SK-N-SH (cell line): Measurements from ENCODE around the gene COL4A5. TPM values are rescaled to one million over a fixed set of nuclear protein-coding genes. Genes with fewer than 3 reads are reported as not detected.

Experiments used
- CTCF ChIA-PET: fragments of 300-600, 350-600 bp; formaldehyde crosslinking; extraction: SDS; loops from one replicate; lab custom pipeline; 2021; lab: Yijun Ruan, JAX
- POLR2A ChIA-PET: fragments of 350-600 bp; sonication (Branson Sonifier 250); formaldehyde crosslinking; extraction: SDS; loops from one replicate; lab custom pipeline; 2020; ENCODE audit warnings: antibody characterized with exemption, inconsistent platforms; lab: Yijun Ruan, JAX
- DNase-seq: peaks from one replicate; pipeline ENCODE4 v3.0.0; 2012
- H2AFZ ChIP-seq: fragments of 200-600 bp; sonication (generic); 2 replicates; pipeline ENCODE4 v1.8.1; 2016; ENCODE audit warnings: antibody characterized with exemption, mild to moderate bottlenecking, low read depth
- H3F3A ChIP-seq: fragments of 200-600 bp; sonication (generic); replicated peaks from 2 replicates; pipeline ENCODE3; 2016; ENCODE audit warnings: antibody characterized with exemption, mild to moderate bottlenecking; ENCODE audit not compliant: insufficient read depth
- H3K27ac ChIP-seq, 2 experiments: fragments of 200-500 bp in 1 of 2; fragments of 200-600 bp in 1 of 2; sonication (Bioruptor generic) in 1 of 2; sonication (generic), shearing (Covaris generic) in 1 of 2; 2 replicates each; pipeline versions ENCODE4 v1.5.1 to v1.6.1; 2014 to 2016; ENCODE audit warnings: low read depth in 2 of 2, inconsistent platforms in 1 of 2, low read length in 1 of 2, mild to moderate bottlenecking in 1 of 2, mixed read lengths in 1 of 2
- H3K27me3 ChIP-seq: fragments of 200-600 bp; sonication (generic), shearing (Covaris generic); 2 replicates; pipeline ENCODE4 v1.6.1; 2016; ENCODE audit warnings: mixed run types; ENCODE audit not compliant: insufficient read depth
- H3K36me3 ChIP-seq, 2 experiments: fragments of 200-500 bp in 1 of 2; fragments of 200-600 bp in 1 of 2; sonication (Bioruptor generic) in 1 of 2; sonication (generic) in 1 of 2; replicated peaks in 1 of 2; 2 replicates each; pipeline versions ENCODE3 to v1.5.1; 2014 to 2016; ENCODE audit warnings: low read length in 1 of 2, mild to moderate bottlenecking in 1 of 2; ENCODE audit not compliant: insufficient read depth in 2 of 2, control insufficient read depth in 1 of 2
- H3K4me1 ChIP-seq, 2 experiments: fragments of 200-500 bp in 1 of 2; fragments of 200-600 bp in 1 of 2; sonication (Bioruptor generic) in 1 of 2; sonication (generic), shearing (Covaris generic) in 1 of 2; 2 replicates each; pipeline versions ENCODE4 v1.5.1 to v1.6.1; 2014 to 2016; ENCODE audit warnings: low read depth in 1 of 2, low read length in 1 of 2, mixed run types in 1 of 2; ENCODE audit not compliant: insufficient read depth in 2 of 2, control insufficient read depth in 1 of 2
- H3K4me2 ChIP-seq: fragments of 200-600 bp; sonication (generic), shearing (Covaris generic); 2 replicates; pipeline ENCODE4 v1.6.1; 2017; ENCODE audit warnings: mixed run types
- H3K4me3 ChIP-seq, 2 experiments: fragments of 200-500 bp in 1 of 2; fragments of 200-600 bp in 1 of 2; sonication (Bioruptor generic) in 1 of 2; sonication (generic), shearing (Covaris generic) in 1 of 2; 2 replicates each; pipeline versions ENCODE4 v1.5.1 to v1.8.1; 2014 to 2016; ENCODE audit warnings: low read depth in 2 of 2, inconsistent platforms in 1 of 2, low read length in 1 of 2, mild to moderate bottlenecking in 1 of 2, mixed read lengths in 1 of 2, moderate library complexity in 1 of 2
- H3K79me2 ChIP-seq: fragments of 200-600 bp; sonication (generic); 2 replicates; pipeline ENCODE4 v1.8.1; 2017; ENCODE audit warnings: mild to moderate bottlenecking; ENCODE audit not compliant: insufficient read depth
- H3K9ac ChIP-seq: fragments of 200-600 bp; sonication (generic); 2 replicates; pipeline ENCODE4 v1.6.1; 2017; ENCODE audit warnings: mixed run types
- H3K9me2 ChIP-seq: fragments of 200-600 bp; sonication (generic); 2 replicates; pipeline ENCODE4 v1.6.1; 2017; ENCODE audit warnings: mixed run types
- H3K9me3 ChIP-seq: fragments of 200-600 bp; sonication (generic); 2 replicates; pipeline ENCODE4 v1.6.1; 2017; ENCODE audit warnings: mixed run types, mild to moderate bottlenecking, moderate library complexity
- H4K20me1 ChIP-seq: fragments of 200-600 bp; sonication (generic); 2 replicates; pipeline ENCODE4 v1.6.1; 2017; ENCODE audit warnings: mild to moderate bottlenecking, mixed run types; ENCODE audit not compliant: insufficient read depth
- CHD2 ChIP-seq: fragments of 150-350 bp; IDR thresholded peaks from 2 replicates; pipeline ENCODE4 v1.6.1; 2018; ENCODE audit warnings: low read length; ENCODE audit not compliant: partially characterized antibody
- ELF1 ChIP-seq: IDR thresholded peaks from 2 replicates; pipeline ENCODE4 v1.4.0; 2012
- EP300 ChIP-seq, 2 experiments: IDR thresholded peaks; 2 replicates each; pipeline versions ENCODE4 v1.4.0 to v1.6.1; 2012; ENCODE audit warnings: borderline replicate concordance in 1 of 2, low read depth in 1 of 2, low read length in 1 of 2
- FOSL2 ChIP-seq: IDR thresholded peaks from 2 replicates; pipeline ENCODE4 v1.4.0; 2012; ENCODE audit warnings: low read depth, mild to moderate bottlenecking, moderate library complexity, borderline replicate concordance
- FOXJ3 ChIP-seq: sonication (generic); formaldehyde crosslinking; IDR thresholded peaks from 2 replicates; pipeline ENCODE4 v1.5.1; 2020; ENCODE audit warnings: mild to moderate bottlenecking, missing genetic modification reagents
- FOXM1 ChIP-seq: IDR thresholded peaks from 2 replicates; pipeline ENCODE4 v1.4.0; 2012; ENCODE audit warnings: low read depth, mild to moderate bottlenecking
- GABPA ChIP-seq: IDR thresholded peaks from 2 replicates; pipeline ENCODE4 v1.4.0; 2012; ENCODE audit warnings: low read depth, mild to moderate bottlenecking
- JUND ChIP-seq: IDR thresholded peaks from 2 replicates; pipeline ENCODE4 v1.4.0; 2012
- MEF2A ChIP-seq: IDR thresholded peaks from 2 replicates; pipeline ENCODE4 v1.4.0; 2012; ENCODE audit warnings: low read depth, borderline replicate concordance
- MXI1 ChIP-seq: IDR thresholded peaks from 2 replicates; pipeline ENCODE4 v1.6.1; 2012; ENCODE audit warnings: mild to moderate bottlenecking, low read depth, low read length, improper control_type of control experiment
- NRF1 ChIP-seq: IDR thresholded peaks from 2 replicates; pipeline ENCODE4 v1.6.1; 2012; ENCODE audit warnings: low read depth, mild to moderate bottlenecking, low read length
- RAD21 ChIP-seq: IDR thresholded peaks from 2 replicates; pipeline ENCODE4 v1.6.1; 2012; ENCODE audit warnings: mild to moderate bottlenecking, low read length
- SIN3A ChIP-seq: IDR thresholded peaks from 2 replicates; pipeline ENCODE4 v1.6.1; 2012; ENCODE audit warnings: low read depth, mild to moderate bottlenecking, low read length, moderate library complexity, borderline replicate concordance
- SMC3 ChIP-seq: IDR thresholded peaks from 2 replicates; pipeline ENCODE4 v1.6.1; 2012; ENCODE audit warnings: low read depth, low read length, improper control_type of control experiment
- WGBS: methylation state at CpG from one replicate; pipeline ENCODE4 v1.1.6; 2017; ENCODE audit warnings: low lambda C conversion rate; 5-methylcytosine and 5-hydroxymethylcytosine counted together
- polyA plus RNA-seq, 3 experiments: library from polyadenylated mRNA; depleted of rRNA; stranded (reverse); fragments of >200 nt; gene quantifications; 2 replicates each; pipeline ENCODE4 v1.2.3, GENCODE V29; 2012
- TF ChIP-seq, protein P1 (sequence below): IDR thresholded peaks from 2 replicates; pipeline ENCODE4 v1.4.0; 2012; ENCODE audit warnings: low read depth, borderline replicate concordance
- TF ChIP-seq, protein P2 (sequence below): IDR thresholded peaks from 2 replicates; pipeline ENCODE4; 2012
- TF ChIP-seq, protein P3 (sequence below): fragments of 150-350 bp; IDR thresholded peaks from 2 replicates; pipeline ENCODE4 v1.6.1; 2017; ENCODE audit warnings: antibody characterized with exemption, low read length, low read depth, borderline replicate concordance
- TF ChIP-seq, protein P4 (sequence below): IDR thresholded peaks from 2 replicates; pipeline ENCODE4 v1.6.1; 2012; ENCODE audit warnings: mild to moderate bottlenecking, low read depth, low read length, moderate library complexity
- TF ChIP-seq, protein P5 (sequence below): fragments of 150-350 bp; IDR thresholded peaks from 2 replicates; pipeline ENCODE4 v1.6.1; 2016; ENCODE audit warnings: mild to moderate bottlenecking, low read depth, low read length
- TF ChIP-seq, protein P6 (sequence below): IDR thresholded peaks from 2 replicates; pipeline ENCODE4 v1.4.0; 2012; ENCODE audit warnings: low read depth, borderline replicate concordance

COL4A5 gene
- polyA plus RNA-seq, 1 of the 3 experiments (the other 2 are of a cell fraction), result 0.02 TPM

DNA sequence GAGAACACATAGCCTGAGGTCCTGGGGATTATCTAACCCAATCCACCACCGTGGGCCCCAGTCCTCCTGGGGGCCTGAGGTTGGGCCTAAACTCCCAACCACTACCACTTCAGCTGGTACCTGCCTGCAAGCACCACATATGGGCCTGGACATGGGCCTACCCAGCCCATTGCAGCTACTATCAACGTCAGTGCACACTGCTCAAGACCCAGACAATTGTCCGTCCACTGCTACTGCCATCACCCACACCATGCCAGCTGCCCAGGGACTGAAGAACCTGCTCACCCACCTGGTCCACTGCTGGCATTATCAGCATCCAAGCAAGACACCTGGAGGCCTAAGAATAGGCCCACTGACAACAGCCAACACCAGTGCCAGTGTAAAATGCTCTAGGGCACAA, 88.1 kb downstream of the COL4A5 start:
- Histone ChIP-seq H3K27ac (no peak overlapping the region), H4K20me1 (no peaks in the 10 kb centered on the region), H3F3A (no peaks in the 10 kb centered on the region), H3K4me3 (no peak overlapping the region), H3K4me2 (no peak overlapping the region), H3K79me2 (no peaks in the 10 kb centered on the region), H3K9me3 (no peaks in the 10 kb centered on the region), H2AFZ (no peak overlapping the region), H3K4me1 (no peaks in the 10 kb centered on the region), H3K27me3 (no peaks in the 10 kb centered on the region; the same call in 1 of the 2 replicates), H3K9me2 (no peaks in the 10 kb centered on the region), H3K9ac (no peak overlapping the region), H3K36me3 (no peaks in the 10 kb centered on the region)
- CTCF ChIA-PET, result no interaction called here
- 20% methylated on average over 2 of the region's 3 CpGs for WGBS
- POLR2A ChIA-PET, result no interaction called here
- TF ChIP-seq CHD2, result no peak
- no peak for TF ChIP-seq FOXM1
- no peak for TF ChIP-seq JUND
- TF ChIP-seq, protein P1, sequence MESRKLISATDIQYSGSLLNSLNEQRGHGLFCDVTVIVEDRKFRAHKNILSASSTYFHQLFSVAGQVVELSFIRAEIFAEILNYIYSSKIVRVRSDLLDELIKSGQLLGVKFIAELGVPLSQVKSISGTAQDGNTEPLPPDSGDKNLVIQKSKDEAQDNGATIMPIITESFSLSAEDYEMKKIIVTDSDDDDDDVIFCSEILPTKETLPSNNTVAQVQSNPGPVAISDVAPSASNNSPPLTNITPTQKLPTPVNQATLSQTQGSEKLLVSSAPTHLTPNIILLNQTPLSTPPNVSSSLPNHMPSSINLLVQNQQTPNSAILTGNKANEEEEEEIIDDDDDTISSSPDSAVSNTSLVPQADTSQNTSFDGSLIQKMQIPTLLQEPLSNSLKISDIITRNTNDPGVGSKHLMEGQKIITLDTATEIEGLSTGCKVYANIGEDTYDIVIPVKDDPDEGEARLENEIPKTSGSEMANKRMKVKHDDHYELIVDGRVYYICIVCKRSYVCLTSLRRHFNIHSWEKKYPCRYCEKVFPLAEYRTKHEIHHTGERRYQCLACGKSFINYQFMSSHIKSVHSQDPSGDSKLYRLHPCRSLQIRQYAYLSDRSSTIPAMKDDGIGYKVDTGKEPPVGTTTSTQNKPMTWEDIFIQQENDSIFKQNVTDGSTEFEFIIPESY, result no peak
- no peak for TF ChIP-seq RAD21
- TF ChIP-seq, protein P2, sequence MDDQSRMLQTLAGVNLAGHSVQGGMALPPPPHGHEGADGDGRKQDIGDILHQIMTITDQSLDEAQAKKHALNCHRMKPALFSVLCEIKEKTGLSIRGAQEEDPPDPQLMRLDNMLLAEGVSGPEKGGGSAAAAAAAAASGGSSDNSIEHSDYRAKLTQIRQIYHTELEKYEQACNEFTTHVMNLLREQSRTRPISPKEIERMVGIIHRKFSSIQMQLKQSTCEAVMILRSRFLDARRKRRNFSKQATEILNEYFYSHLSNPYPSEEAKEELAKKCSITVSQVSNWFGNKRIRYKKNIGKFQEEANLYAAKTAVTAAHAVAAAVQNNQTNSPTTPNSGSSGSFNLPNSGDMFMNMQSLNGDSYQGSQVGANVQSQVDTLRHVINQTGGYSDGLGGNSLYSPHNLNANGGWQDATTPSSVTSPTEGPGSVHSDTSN, result no peak
- no peak for DNase-seq

DNA sequence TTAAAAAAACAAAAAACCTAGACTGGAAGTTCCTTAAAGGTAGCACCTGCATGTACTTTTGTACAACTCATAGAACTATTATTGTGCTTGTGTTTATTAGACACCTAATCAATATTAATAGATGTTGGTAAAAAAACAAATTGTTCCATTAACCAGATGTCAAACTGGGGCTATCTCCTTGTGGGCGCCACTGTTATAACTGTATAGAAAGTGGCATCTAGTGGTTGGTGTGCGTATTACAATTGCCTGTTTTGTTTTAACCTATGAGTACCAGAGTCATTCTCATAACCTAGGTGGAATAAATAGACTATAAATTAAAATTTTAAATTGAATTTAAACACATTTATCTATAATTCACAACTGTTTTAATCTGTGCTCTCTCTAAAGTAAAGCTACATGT, 97.4 kb downstream of the COL4A5 start:
- WGBS, result 2% methylated on average over 2 of the region's 2 CpGs
- peak; percentile 21 for DNase-seq
- no peak overlapping the region for H3K4me2 ChIP-seq
- H3K4me3 ChIP-seq, result no peak overlapping the region
- H3K27me3 ChIP-seq, result no peaks in the 10 kb centered on the region
- no peaks in the 10 kb centered on the region for H3K9me3 ChIP-seq
- no peaks in the 10 kb centered on the region for H3K9me2 ChIP-seq
- H4K20me1 ChIP-seq, result no peaks in the 10 kb centered on the region
- H3K9ac ChIP-seq, result no peak overlapping the region
- H3K4me1 ChIP-seq, result no peaks in the 10 kb centered on the region
- no peaks in the 10 kb centered on the region for H3F3A ChIP-seq
- no peaks in the 10 kb centered on the region for H3K36me3 ChIP-seq
- CTCF ChIA-PET, result interaction anchor here (1.0 to 2.4 kb wide), 5 partner anchors 20 to 337 kb away, joined by 4 to 6 read pairs (median 6); no protein-coding TSS in a partner anchor
- no peak overlapping the region for H2AFZ ChIP-seq
- no peaks in the 10 kb centered on the region for H3K79me2 ChIP-seq
- H3K27ac ChIP-seq, result no peak overlapping the region
- POLR2A ChIA-PET, result no interaction called here
- TF ChIP-seq EP300 (IDR thresholded peaks at IDR 0.05; ENCODE audit: borderline replicate concordance in 1 of 2, low read depth in 1 of 2, low read length in 1 of 2) (no peak), FOXJ3 (CRISPR knock-in tag) (no peak), GABPA (no peak), SIN3A (no peak), NRF1 (no peak), MXI1 (no peak), MEF2A (no peak), FOSL2 (no peak), FOXM1 (no peak), ELF1 (no peak), SMC3 (peak; percentile 45)
- TF ChIP-seq, protein P3, sequence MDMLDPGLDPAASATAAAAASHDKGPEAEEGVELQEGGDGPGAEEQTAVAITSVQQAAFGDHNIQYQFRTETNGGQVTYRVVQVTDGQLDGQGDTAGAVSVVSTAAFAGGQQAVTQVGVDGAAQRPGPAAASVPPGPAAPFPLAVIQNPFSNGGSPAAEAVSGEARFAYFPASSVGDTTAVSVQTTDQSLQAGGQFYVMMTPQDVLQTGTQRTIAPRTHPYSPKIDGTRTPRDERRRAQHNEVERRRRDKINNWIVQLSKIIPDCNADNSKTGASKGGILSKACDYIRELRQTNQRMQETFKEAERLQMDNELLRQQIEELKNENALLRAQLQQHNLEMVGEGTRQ, result no peak
- TF ChIP-seq, protein P4, sequence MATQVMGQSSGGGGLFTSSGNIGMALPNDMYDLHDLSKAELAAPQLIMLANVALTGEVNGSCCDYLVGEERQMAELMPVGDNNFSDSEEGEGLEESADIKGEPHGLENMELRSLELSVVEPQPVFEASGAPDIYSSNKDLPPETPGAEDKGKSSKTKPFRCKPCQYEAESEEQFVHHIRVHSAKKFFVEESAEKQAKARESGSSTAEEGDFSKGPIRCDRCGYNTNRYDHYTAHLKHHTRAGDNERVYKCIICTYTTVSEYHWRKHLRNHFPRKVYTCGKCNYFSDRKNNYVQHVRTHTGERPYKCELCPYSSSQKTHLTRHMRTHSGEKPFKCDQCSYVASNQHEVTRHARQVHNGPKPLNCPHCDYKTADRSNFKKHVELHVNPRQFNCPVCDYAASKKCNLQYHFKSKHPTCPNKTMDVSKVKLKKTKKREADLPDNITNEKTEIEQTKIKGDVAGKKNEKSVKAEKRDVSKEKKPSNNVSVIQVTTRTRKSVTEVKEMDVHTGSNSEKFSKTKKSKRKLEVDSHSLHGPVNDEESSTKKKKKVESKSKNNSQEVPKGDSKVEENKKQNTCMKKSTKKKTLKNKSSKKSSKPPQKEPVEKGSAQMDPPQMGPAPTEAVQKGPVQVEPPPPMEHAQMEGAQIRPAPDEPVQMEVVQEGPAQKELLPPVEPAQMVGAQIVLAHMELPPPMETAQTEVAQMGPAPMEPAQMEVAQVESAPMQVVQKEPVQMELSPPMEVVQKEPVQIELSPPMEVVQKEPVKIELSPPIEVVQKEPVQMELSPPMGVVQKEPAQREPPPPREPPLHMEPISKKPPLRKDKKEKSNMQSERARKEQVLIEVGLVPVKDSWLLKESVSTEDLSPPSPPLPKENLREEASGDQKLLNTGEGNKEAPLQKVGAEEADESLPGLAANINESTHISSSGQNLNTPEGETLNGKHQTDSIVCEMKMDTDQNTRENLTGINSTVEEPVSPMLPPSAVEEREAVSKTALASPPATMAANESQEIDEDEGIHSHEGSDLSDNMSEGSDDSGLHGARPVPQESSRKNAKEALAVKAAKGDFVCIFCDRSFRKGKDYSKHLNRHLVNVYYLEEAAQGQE, result no peak
- TF ChIP-seq, protein P5, sequence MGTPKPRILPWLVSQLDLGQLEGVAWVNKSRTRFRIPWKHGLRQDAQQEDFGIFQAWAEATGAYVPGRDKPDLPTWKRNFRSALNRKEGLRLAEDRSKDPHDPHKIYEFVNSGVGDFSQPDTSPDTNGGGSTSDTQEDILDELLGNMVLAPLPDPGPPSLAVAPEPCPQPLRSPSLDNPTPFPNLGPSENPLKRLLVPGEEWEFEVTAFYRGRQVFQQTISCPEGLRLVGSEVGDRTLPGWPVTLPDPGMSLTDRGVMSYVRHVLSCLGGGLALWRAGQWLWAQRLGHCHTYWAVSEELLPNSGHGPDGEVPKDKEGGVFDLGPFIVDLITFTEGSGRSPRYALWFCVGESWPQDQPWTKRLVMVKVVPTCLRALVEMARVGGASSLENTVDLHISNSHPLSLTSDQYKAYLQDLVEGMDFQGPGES, result no peak
- TF ChIP-seq, protein P6, sequence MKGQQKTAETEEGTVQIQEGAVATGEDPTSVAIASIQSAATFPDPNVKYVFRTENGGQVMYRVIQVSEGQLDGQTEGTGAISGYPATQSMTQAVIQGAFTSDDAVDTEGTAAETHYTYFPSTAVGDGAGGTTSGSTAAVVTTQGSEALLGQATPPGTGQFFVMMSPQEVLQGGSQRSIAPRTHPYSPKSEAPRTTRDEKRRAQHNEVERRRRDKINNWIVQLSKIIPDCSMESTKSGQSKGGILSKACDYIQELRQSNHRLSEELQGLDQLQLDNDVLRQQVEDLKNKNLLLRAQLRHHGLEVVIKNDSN, result no peak
